Neural progenitor cell (in vitro differentiated cells): ENCODE data around the gene MYO10. TPM values are rescaled to one million over a fixed set of nuclear protein-coding genes. Genes with fewer than 3 reads are reported as not detected.

ENCODE experiments used
- DNase-seq: peaks from one replicate; pipeline ENCODE4 v3.0.0-alpha.2; 2016; ENCODE audit warnings: low spot score
- H2AFZ ChIP-seq: fragments of 200-600 bp; sonication (generic); replicated peaks from 2 replicates; pipeline ENCODE4 v1.6.1; 2016; ENCODE audit warnings: antibody characterized with exemption
- H3F3A ChIP-seq: fragments of 200-600 bp; sonication (generic); 2 replicates; pipeline ENCODE4 v1.6.1; 2016; ENCODE audit warnings: antibody characterized with exemption, low read depth
- H3K27ac ChIP-seq: fragments of 200-600 bp; sonication (generic); 2 replicates; pipeline ENCODE4 v1.5.1; 2016; ENCODE audit warnings: mild to moderate bottlenecking
- H3K27me3 ChIP-seq: fragments of 200-600 bp; sonication (generic); 2 replicates; pipeline ENCODE4 v1.6.1; 2016; ENCODE audit warnings: mild to moderate bottlenecking, moderate library complexity
- H3K36me3 ChIP-seq: fragments of 200-600 bp; sonication (generic); 2 replicates; pipeline ENCODE4 v1.5.1; 2016
- H3K4me1 ChIP-seq: fragments of 200-600 bp; sonication (generic); 2 replicates; pipeline ENCODE4 v1.6.1; 2016; ENCODE audit warnings: mixed run types
- H3K4me2 ChIP-seq: fragments of 200-600 bp; sonication (generic); 2 replicates; pipeline ENCODE4 v1.6.1; 2016
- H3K4me3 ChIP-seq: fragments of 200-600 bp; sonication (generic); 2 replicates; pipeline ENCODE4 v1.5.1; 2016
- H3K79me2 ChIP-seq: fragments of 200-600 bp; sonication (generic); 2 replicates; pipeline ENCODE4 v1.6.1; 2016; ENCODE audit warnings: low read depth
- H3K9ac ChIP-seq: fragments of 200-600 bp; sonication (generic); 2 replicates; pipeline ENCODE4 v1.6.1; 2016
- H3K9me3 ChIP-seq: fragments of 200-600 bp; sonication (generic); 2 replicates; pipeline ENCODE4 v1.5.1; 2016; ENCODE audit warnings: low read depth
- H4K20me1 ChIP-seq: fragments of 200-600 bp; sonication (generic); 2 replicates; pipeline ENCODE4 v1.6.1; 2016; ENCODE audit warnings: low read depth
- H3K27ac Mint-ChIP-seq: 3 replicates; pipeline ENCODE4 v1.8.0; 2021; ENCODE audit warnings: mixed read lengths
- H3K27me3 Mint-ChIP-seq: 2 replicates; pipeline ENCODE4 v1.8.0; 2022; ENCODE audit warnings: low read depth, mild to moderate bottlenecking, inconsistent platforms, moderate library complexity, mixed read lengths; ENCODE audit not compliant: insufficient read depth
- H3K36me3 Mint-ChIP-seq: 3 replicates; pipeline ENCODE4 v1.8.0; 2021; ENCODE audit warnings: mixed read lengths
- H3K4me1 Mint-ChIP-seq: 3 replicates; pipeline ENCODE4 v1.8.0; 2021; ENCODE audit warnings: mixed read lengths
- H3K4me3 Mint-ChIP-seq: 3 replicates; pipeline ENCODE4 v1.8.0; 2021; ENCODE audit warnings: mild to moderate bottlenecking, moderate library complexity, mixed read lengths
- H3K9me3 Mint-ChIP-seq: 3 replicates; pipeline ENCODE4 v1.8.0; 2020; ENCODE audit warnings: mixed read lengths
- EZH2 ChIP-seq: fragments of 200-600 bp; sonication (generic); IDR thresholded peaks from 2 replicates; pipeline ENCODE4 v1.6.1; 2017; ENCODE audit warnings: antibody characterized with exemption, mild to moderate bottlenecking, moderate library complexity
- EZH2phosphoT487 ChIP-seq: fragments of 200-600 bp; sonication (generic); IDR thresholded peaks from 2 replicates; pipeline ENCODE4 v1.6.1; 2017; ENCODE audit warnings: antibody characterized with exemption
- total RNA-seq: library from RNA; depleted of rRNA; stranded (reverse); fragments of >200 nt; gene quantifications from 2 replicates; pipeline ENCODE4 v1.2.3, GENCODE V29; 2015; ENCODE audit warnings: low replicate concordance
- TF ChIP-seq, protein P1 (sequence below): fragments of 200-600 bp; sonication (generic); IDR thresholded peaks from 2 replicates; pipeline ENCODE4 v1.5.1; 2017; ENCODE audit warnings: antibody characterized with exemption, mild to moderate bottlenecking

Gene MYO10
- total RNA-seq, 1 donor from 2014 or later, result 39.1 TPM

DNA sequence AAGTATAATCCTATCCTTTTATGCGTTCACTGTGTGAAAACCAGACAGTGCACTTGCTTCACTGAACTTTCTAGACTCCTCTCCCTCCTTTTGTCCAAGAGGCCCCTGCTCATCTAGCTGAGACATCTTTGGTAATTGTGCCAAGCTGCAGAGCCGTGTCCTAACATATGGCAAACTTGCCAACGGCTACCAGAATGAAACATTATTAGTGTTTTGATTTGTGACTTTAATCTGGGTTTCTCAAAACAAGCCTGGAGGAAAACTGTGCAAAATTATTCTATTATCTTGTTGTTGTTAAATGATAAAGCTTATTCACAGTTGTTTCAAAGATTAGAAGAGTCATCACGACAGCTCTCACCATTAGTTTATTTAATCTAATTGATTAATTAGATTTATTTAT, 240.3 kb downstream of the MYO10 start:
- Histone ChIP-seq H3K27ac (peak overlapping the region; percentile 53), H2AFZ (no peak overlapping the region), H3K9me3 (no peaks in the 10 kb centered on the region), H3K9ac (no peak overlapping the region), H3K36me3 (peaks cover 16% of the 10 kb centered on the region), H4K20me1 (peaks cover 26% of the 10 kb centered on the region), H3F3A (peaks cover 6% of the 10 kb centered on the region), H3K79me2 (peaks cover 74% of the 10 kb centered on the region), H3K4me1 (no peaks in the 10 kb centered on the region), H3K27me3 (no peaks in the 10 kb centered on the region), H3K4me3 (no peak overlapping the region), H3K4me2 (no peak overlapping the region)
- H3K36me3 Mint-ChIP-seq, result peaks cover 53% of the 10 kb centered on the region
- DNase-seq, result no peak
- H3K4me1 Mint-ChIP-seq, result peaks cover 5% of the 10 kb centered on the region
- H3K9me3 Mint-ChIP-seq, result no peaks in the 10 kb centered on the region
- H3K27ac Mint-ChIP-seq, result no peak overlapping the region
- H3K4me3 Mint-ChIP-seq, result no peak overlapping the region
- H3K27me3 Mint-ChIP-seq, result peaks cover 6% of the 10 kb centered on the region
- TF ChIP-seq, protein P1, sequence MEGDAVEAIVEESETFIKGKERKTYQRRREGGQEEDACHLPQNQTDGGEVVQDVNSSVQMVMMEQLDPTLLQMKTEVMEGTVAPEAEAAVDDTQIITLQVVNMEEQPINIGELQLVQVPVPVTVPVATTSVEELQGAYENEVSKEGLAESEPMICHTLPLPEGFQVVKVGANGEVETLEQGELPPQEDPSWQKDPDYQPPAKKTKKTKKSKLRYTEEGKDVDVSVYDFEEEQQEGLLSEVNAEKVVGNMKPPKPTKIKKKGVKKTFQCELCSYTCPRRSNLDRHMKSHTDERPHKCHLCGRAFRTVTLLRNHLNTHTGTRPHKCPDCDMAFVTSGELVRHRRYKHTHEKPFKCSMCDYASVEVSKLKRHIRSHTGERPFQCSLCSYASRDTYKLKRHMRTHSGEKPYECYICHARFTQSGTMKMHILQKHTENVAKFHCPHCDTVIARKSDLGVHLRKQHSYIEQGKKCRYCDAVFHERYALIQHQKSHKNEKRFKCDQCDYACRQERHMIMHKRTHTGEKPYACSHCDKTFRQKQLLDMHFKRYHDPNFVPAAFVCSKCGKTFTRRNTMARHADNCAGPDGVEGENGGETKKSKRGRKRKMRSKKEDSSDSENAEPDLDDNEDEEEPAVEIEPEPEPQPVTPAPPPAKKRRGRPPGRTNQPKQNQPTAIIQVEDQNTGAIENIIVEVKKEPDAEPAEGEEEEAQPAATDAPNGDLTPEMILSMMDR, result no peak
- TF ChIP-seq EZH2phosphoT487 (no peak), EZH2 (no peak)

DNA sequence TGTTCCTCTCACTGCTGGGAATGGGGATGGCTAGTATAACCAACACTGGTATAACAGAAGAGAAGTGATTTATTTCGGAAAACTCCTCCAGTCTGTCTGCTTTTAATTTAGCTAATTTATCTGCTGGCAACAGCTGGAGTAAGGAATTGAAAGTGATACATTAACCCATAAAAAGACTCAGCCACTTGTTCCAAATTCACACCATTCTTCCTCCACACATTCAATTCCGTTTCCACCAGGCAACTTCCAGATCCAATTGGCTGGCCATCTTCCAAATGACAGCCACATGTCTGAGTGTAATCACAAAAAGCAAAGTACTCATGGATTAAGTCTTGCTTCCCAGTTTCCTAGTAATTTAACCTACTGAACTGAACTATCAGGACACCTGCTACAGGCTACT, 242.2 kb downstream of the MYO10 start:
- Mint-ChIP-seq H3K4me1 (peaks cover 11% of the 10 kb centered on the region), H3K27ac (no peak overlapping the region), H3K36me3 (peaks cover 48% of the 10 kb centered on the region), H3K9me3 (no peaks in the 10 kb centered on the region), H3K27me3 (peaks cover 6% of the 10 kb centered on the region), H3K4me3 (no peak overlapping the region)
- Histone ChIP-seq H3K36me3 (peaks cover 20% of the 10 kb centered on the region), H3F3A (peaks cover 10% of the 10 kb centered on the region), H3K27ac (no peak overlapping the region), H3K4me1 (no peaks in the 10 kb centered on the region), H3K27me3 (no peaks in the 10 kb centered on the region), H3K4me2 (no peak overlapping the region), H3K9ac (no peak overlapping the region), H3K9me3 (no peaks in the 10 kb centered on the region), H3K79me2 (peaks cover 65% of the 10 kb centered on the region), H4K20me1 (peaks cover 31% of the 10 kb centered on the region), H3K4me3 (no peak overlapping the region), H2AFZ (no peak overlapping the region)
- DNase-seq, result no peak
- TF ChIP-seq, protein P1, result no peak
- TF ChIP-seq EZH2 (no peak), EZH2phosphoT487 (no peak)

DNA sequence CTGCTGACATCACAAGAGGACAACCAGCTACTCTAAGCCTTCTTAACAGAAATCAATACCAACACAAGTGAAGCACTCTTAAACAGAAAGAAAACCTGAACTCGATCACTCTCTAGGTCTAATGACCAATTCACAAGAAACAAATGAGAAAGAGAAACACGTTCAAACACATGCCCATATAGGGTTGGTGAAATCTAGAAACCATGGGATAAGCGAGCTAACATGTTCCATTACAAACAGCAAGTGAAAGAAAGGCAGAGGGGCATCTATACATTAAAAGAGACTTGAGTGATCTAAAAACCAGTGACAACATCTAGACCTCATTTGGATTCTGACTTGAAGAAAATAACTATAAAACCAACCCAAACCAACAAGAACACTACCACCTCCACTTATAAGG, 244.4 kb downstream of the MYO10 start:
- Mint-ChIP-seq H3K27me3 (peaks cover 6% of the 10 kb centered on the region), H3K36me3 (peaks cover 52% of the 10 kb centered on the region), H3K9me3 (no peaks in the 10 kb centered on the region), H3K4me3 (no peak overlapping the region), H3K27ac (no peak overlapping the region), H3K4me1 (peaks cover 8% of the 10 kb centered on the region)
- Histone ChIP-seq H3K27me3 (no peaks in the 10 kb centered on the region), H3K4me2 (no peak overlapping the region), H3K4me1 (no peaks in the 10 kb centered on the region), H3K4me3 (no peak overlapping the region), H4K20me1 (peaks cover 31% of the 10 kb centered on the region), H3F3A (peaks cover 10% of the 10 kb centered on the region), H2AFZ (no peak overlapping the region), H3K9ac (no peak overlapping the region), H3K9me3 (no peaks in the 10 kb centered on the region), H3K36me3 (peaks cover 19% of the 10 kb centered on the region), H3K79me2 (peaks cover 62% of the 10 kb centered on the region), H3K27ac (peak overlapping the region; percentile 37)
- no peak for TF ChIP-seq EZH2
- TF ChIP-seq, protein P1, result no peak
- no peak for TF ChIP-seq EZH2phosphoT487
- DNase-seq, result no peak
